Subcutaneous abdominal adipose tissue (tissue), 5 donors: Measurements from ENCODE around the gene KRT23.
"Not testable (repeated sequence)": the region's sequence is repeated elsewhere in the genome, so short reads cannot be mapped to it uniquely, and the experiment has no call there.

ENCODE experiments used
- H3K27ac ChIP-seq: one replicate; pipeline ENCODE4 v1.7.0; 2013; ENCODE audit warnings: low read depth, mild to moderate bottlenecking, inconsistent platforms, low read length, moderate library complexity
- H3K27me3 ChIP-seq, 5 donors: one replicate each; pipeline ENCODE4 v1.7.0; 2013; ENCODE audit warnings: low read length in 5 of 5, inconsistent platforms in 1 of 5; ENCODE audit not compliant: control insufficient read depth in 5 of 5, insufficient read depth in 4 of 5
- H3K36me3 ChIP-seq, 5 donors: one replicate each; pipeline ENCODE4 v1.7.0; 2013; ENCODE audit warnings: low read length in 5 of 5; ENCODE audit not compliant: control insufficient read depth in 5 of 5, insufficient read depth in 5 of 5
- H3K4me1 ChIP-seq, 5 donors: one replicate each; pipeline ENCODE4 v1.7.0; 2013; ENCODE audit warnings: low read length in 5 of 5, mild to moderate bottlenecking in 3 of 5, moderate library complexity in 1 of 5; ENCODE audit not compliant: control insufficient read depth in 5 of 5, insufficient read depth in 5 of 5
- H3K4me3 ChIP-seq, 5 donors: one replicate each; pipeline ENCODE4 v1.7.0; 2013; ENCODE audit warnings: low read length in 5 of 5, low read depth in 1 of 5
- H3K9ac ChIP-seq, 5 donors: one replicate each; pipeline ENCODE4 v1.7.0; 2013; ENCODE audit warnings: low read length in 5 of 5, mild to moderate bottlenecking in 4 of 5, moderate library complexity in 3 of 5
- H3K9me3 ChIP-seq, 5 donors: one replicate each; pipeline ENCODE4 v1.7.0; 2013; ENCODE audit warnings: low read length in 5 of 5; ENCODE audit not compliant: control insufficient read depth in 5 of 5
- donor health status: healthy.
- donor health status: healthy.
- donor health status: healthy.
- donor health status: healthy.
- donor health status: healthy.

Gene KRT23

GRCh38 chr17:40936976-40937375 is 470 bp downstream of the KRT23 start:
- no peak overlapping the region for H3K4me3 ChIP-seq

GRCh38 chr17:40936437-40936971 is 942 bp downstream of the KRT23 start:
- no peaks in the 10 kb centered on the region for H3K4me1 ChIP-seq
- no peaks in the 10 kb centered on the region for H3K36me3 ChIP-seq
- H3K9me3 ChIP-seq: no peaks in the 10 kb centered on the region
- no peak overlapping the region for H3K9ac ChIP-seq
- no peak overlapping the region for H3K27ac ChIP-seq
- H3K4me3 ChIP-seq: no peak overlapping the region
- peaks cover 0 to 5% (median 0%) of the 10 kb centered on the region in 5 donors for H3K27me3 ChIP-seq

More at GRCh38 chr17:40936976-40937375, 470 bp downstream of the KRT23 start:
- Histone ChIP-seq H3K9me3 (no peaks in the 10 kb centered on the region), H3K9ac (no peak overlapping the region), H3K36me3 (no peaks in the 10 kb centered on the region), H3K27me3 (peaks cover 0 to 5% (median 0%) of the 10 kb centered on the region in 5 donors), H3K27ac (no peak overlapping the region), H3K4me1 (no peaks in the 10 kb centered on the region)

GRCh38 chr17:40935624-40936023 is 1.8 kb downstream of the KRT23 start:
- H3K27me3 ChIP-seq: peaks cover 0 to 5% (median 0%) of the 10 kb centered on the region in 5 donors
- H3K4me1 ChIP-seq: no peaks in the 10 kb centered on the region
- no peak overlapping the region for H3K4me3 ChIP-seq
- no peaks in the 10 kb centered on the region for H3K9me3 ChIP-seq
- no peak overlapping the region for H3K27ac ChIP-seq
- no peaks in the 10 kb centered on the region for H3K36me3 ChIP-seq
- H3K9ac ChIP-seq: no peak overlapping the region

- Histone ChIP-seq H3K9me3 (no peaks in the 10 kb centered on the region), H3K4me3 (no peak overlapping the region), H3K27ac (no peak overlapping the region), H3K27me3 (peaks cover 0 to 4% (median 0%) of the 10 kb centered on the region in 5 donors), H3K36me3 (no peaks in the 10 kb centered on the region), H3K4me1 (no peaks in the 10 kb centered on the region), H3K9ac (no peak overlapping the region)
Measured at GRCh38 chr17:40932608-40933007, 4.8 kb downstream of the KRT23 start.

GRCh38 chr17:40931311-40931710 is 6.1 kb downstream of the KRT23 start:
- no peaks in the 10 kb centered on the region for H3K4me1 ChIP-seq
- H3K4me3 ChIP-seq: no peak overlapping the region
- no peak overlapping the region for H3K27ac ChIP-seq
- no peaks in the 10 kb centered on the region for H3K9me3 ChIP-seq
- peaks cover 0 to 4% (median 0%) of the 10 kb centered on the region in 5 donors for H3K27me3 ChIP-seq
- no peaks in the 10 kb centered on the region for H3K36me3 ChIP-seq
- H3K9ac ChIP-seq: no peak overlapping the region

GRCh38 chr17:40926341-40926740 is 11.1 kb downstream of the KRT23 start:
- no peaks in the 10 kb centered on the region for H3K9me3 ChIP-seq
- H3K4me3 ChIP-seq: no peak overlapping the region
- H3K36me3 ChIP-seq: no peaks in the 10 kb centered on the region
- peaks cover 0 to 7% (median 3%) of the 10 kb centered on the region in 5 donors for H3K27me3 ChIP-seq
- no peak overlapping the region for H3K27ac ChIP-seq
- no peak overlapping the region for H3K9ac ChIP-seq
- H3K4me1 ChIP-seq: peaks cover 0 to 4% (median 0%) of the 10 kb centered on the region in 5 donors

- Histone ChIP-seq H3K27me3 (peaks cover 0 to 6% (median 3%) of the 10 kb centered on the region in 5 donors), H3K9me3 (no peaks in the 10 kb centered on the region), H3K4me3 (no peak overlapping the region), H3K27ac (no peak overlapping the region), H3K36me3 (no peaks in the 10 kb centered on the region), H3K4me1 (peaks cover 0 to 4% (median 0%) of the 10 kb centered on the region in 5 donors), H3K9ac (no peak overlapping the region)
Measured at GRCh38 chr17:40922239-40922638, 15.2 kb downstream of the KRT23 start.

- H3K4me3 ChIP-seq: no peak overlapping the region
- H3K27ac ChIP-seq: no peak overlapping the region
- H3K36me3 ChIP-seq: no peaks in the 10 kb centered on the region
Measured at GRCh38 chr17:40921026-40921425, 16.4 kb downstream of the KRT23 start.

GRCh38 chr17:40917116-40917515 is 20.3 kb downstream of the KRT23 start:
- H3K36me3 ChIP-seq, H3K9me3 ChIP-seq, H3K4me3 ChIP-seq, H3K9ac ChIP-seq, H3K27me3 ChIP-seq, H3K27ac ChIP-seq: not testable (repeated sequence)
- peaks cover 0 to 11% (median 0%) of the 10 kb centered on the region in 5 donors for H3K4me1 ChIP-seq

More at GRCh38 chr17:40921026-40921425, 16.4 kb downstream of the KRT23 start:
- H3K9me3 ChIP-seq: no peaks in the 10 kb centered on the region
- no peak overlapping the region for H3K9ac ChIP-seq
- H3K27me3 ChIP-seq: peaks cover 0 to 4% (median 3%) of the 10 kb centered on the region in 5 donors
- peaks cover 0 to 4% (median 0%) of the 10 kb centered on the region in 5 donors for H3K4me1 ChIP-seq

- Histone ChIP-seq H3K36me3 (no peaks in the 10 kb centered on the region), H3K27me3 (peaks cover 0 to 6% (median 0%) of the 10 kb centered on the region in 5 donors), H3K4me1 (peaks cover 0 to 9% (median 0%) of the 10 kb centered on the region in 5 donors), H3K9me3 (no peaks in the 10 kb centered on the region), H3K4me3 (no peak overlapping the region), H3K27ac (no peak overlapping the region), H3K9ac (no peak overlapping the region)
Measured at GRCh38 chr17:40916366-40916765, 21.1 kb downstream of the KRT23 start.
